Measurements from ENCODE around the gene HBS1L.

The HBS1L gene

DNA sequence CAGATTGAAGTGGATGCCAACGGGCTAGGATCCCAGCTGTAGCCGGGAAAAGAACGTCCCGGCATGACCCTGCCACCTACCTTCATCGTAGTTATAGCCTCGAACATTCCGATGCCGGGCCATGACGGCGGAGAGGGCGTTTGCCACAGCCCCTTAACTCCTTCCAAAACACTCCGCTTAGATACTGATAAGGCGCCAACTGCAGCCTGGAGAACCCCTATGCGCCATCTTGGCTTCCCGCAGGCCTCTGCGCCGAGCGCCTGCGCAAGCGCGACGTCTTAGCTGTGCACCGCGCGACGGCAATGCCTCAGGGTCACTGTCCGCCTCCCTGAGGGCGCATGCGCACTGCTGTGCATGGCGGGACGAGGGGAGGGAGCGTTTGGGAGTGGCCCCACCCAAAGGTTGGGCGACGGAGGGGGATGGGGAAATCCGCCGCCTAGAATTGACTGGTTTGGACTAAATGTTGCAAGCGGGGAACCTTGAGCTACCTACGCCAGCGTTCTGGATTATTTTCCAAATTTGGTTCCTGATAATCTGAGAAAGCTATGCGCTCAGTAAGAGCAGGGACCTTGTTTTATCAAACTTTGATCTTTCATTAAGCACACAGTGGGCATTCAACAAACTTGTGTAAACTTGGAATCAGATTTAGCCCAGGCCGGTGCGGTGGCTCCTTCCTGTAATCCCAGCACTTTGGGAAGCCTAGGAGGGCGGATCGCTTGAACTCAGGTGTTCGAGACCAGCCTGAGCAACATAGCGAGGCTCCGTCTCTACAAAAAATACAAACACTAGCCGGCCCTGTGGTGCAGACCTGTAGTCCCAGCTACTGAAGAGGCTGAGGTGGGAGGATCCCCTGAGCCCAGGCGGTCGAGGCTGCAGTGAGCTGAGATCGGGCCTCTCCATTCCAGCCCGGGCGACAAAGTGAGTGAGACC is at the start of gene HBS1L:
TSS of gene HBS1L (minus strand) at position 254 of the 930 bp plus-strand sequence. CDS start at position 123, 131 bp downstream.
- DNase-seq (ENCODE audit: low spot score), result peak; percentile 97

DNA sequence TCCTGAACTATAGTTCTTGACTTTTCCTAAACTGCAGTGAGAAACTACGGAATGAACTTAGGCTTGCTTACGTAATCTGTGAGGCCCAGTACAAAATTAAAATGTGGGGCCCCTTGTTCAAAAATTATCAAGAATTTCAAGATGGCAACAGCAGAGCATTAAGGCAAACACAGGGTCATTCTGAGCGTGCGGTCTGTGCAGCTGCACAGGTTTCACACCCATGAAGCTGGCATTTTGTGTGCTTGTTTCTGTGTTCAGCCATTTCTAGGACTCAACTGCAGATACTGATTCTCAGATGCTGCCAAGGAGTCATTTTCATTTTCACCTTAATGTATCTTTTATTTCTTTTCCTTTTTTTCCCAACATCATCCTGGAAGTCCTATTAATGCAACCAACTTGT is 49.6 kb upstream of the HBS1L start:
- DNase-seq (ENCODE audit: low spot score), result no peak

- no peak for DNase-seq (ENCODE audit: low spot score)
These were observed 47.6 kb upstream of the HBS1L start for GRCh38 chr6:135102191-135102590.

DNA sequence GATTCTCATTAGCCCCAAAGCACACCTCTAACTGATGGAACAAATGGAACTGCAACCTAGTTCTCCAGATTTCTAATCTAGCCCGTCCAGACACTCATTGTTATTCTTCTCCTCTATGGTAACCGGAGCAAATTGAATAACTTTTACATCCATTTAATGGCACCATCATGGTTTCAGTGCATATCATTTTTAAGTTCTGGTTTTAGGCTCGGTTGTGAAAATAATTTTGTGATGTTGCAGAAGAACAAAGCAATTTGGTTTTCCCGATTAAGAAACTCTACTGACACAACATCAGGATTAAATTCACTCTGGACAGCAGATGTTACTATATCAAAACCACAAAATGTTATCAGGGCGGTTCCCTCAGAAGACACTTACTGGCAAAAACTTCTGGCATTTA is 42.5 kb upstream of the HBS1L start:
- DNase-seq (ENCODE audit: low spot score), result no peak

- DNase-seq (ENCODE audit: low spot score), result no peak
These were observed 41.9 kb upstream of the HBS1L start for GRCh38 chr6:135096403-135097130.

- no peak for DNase-seq (ENCODE audit: low spot score)
These were observed 41.1 kb upstream of the HBS1L start for GRCh38 chr6:135095716-135096115.

DNA sequence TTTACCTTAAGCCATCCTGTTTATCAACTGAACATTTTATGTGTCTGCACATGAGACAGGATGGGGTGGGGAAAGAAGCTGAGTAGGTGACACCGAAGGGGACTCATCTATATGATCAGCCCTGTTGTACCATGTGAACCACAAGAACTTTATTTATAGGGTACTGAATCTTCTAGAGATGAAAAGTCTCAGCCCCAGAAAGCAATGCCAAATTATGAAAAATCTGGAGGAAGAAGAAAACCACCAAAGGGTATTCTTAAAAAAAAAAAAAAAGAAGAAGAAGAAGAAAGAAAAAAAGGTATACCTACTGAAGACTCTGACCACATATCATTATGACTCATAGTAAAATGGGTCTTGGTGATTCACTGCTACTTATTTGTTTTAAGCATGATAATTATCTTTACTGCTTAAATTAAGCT is 39.8 kb upstream of the HBS1L start:
- DNase-seq (ENCODE audit: low spot score), result no peak

GRCh38 chr6:135093578-135093977 is 39.0 kb upstream of the HBS1L start:
- DNase-seq (ENCODE audit: low spot score), result no peak

- no peak for DNase-seq (ENCODE audit: low spot score)
These were observed 38.1 kb upstream of the HBS1L start for GRCh38 chr6:135092724-135093123.

GRCh38 chr6:135090819-135091218 is 36.2 kb upstream of the HBS1L start:
- no peak for DNase-seq (ENCODE audit: low spot score)

- DNase-seq (ENCODE audit: low spot score), result no peak
These were observed 35.3 kb upstream of the HBS1L start for GRCh38 chr6:135089901-135090300.

DNA sequence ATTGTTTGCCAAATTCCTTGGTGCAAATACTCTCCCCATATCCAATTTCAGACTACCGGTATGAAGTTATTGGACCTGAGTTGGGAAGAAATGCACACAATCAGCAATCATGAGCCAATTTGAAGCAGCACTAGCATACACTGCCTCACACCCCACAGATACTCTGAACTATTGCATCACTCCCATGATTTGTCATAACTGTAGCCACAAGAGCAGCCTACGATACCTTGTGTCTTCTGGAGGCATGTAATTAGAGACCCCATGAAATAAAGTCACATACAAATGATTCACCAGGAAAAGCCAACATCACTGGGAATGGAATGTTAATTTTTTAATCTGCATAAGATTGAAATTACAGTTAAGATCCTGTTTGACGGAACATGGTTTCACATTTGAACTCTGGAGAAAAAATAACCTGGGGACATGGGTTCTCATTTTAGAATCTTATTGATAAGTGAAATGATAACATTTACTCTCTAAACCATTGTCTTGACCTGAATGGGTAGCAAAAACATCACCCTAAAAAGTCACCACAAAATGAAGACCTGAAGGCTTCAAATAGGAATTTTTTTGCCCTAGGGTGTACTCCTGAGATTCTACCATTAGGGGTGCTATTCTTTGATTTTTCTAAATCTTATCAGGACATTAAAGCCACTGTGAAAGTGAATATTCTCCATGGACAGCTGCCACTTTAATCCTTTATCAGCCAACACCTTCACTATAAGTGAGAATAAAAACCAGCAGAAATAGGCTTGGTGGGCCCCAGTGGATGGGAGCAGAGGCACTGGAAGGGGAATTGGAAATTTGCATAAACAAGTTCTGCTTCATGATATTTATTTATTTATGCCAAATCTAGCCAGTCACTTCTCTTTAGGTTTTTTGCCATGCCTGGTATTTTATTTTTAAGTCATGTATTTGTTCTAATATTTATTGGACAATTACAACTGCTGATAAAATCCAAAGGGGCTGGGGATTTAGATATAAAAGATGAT is 34.5 kb upstream of the HBS1L start:
- DNase-seq (ENCODE audit: low spot score), result no peak

GRCh38 chr6:135088281-135088680 is 33.7 kb upstream of the HBS1L start:
- no peak for DNase-seq (ENCODE audit: low spot score)

GRCh38 chr6:135087803-135088202 is 33.2 kb upstream of the HBS1L start:
- no peak for DNase-seq (ENCODE audit: low spot score)

DNA sequence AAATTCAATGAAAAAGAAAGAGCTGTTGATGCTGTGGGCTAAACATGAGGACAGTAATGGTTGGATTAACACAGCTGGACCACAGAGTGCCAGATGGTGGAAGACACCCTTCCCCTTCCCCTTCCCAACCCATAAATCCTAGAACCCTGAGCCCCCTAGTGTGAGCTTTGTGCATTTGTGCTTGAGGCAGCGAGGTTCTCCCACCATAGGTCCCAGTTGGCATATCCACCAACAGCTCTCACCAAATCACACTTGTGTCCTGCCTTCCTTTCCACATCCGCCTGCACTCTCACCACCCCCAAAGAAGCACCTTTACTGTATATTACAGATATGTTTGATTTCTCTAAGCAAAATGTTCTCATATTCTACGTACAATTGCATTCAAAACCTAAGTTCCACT is 32.8 kb upstream of the HBS1L start:
- no peak for DNase-seq (ENCODE audit: low spot score)

- DNase-seq (ENCODE audit: low spot score), result no peak
These were observed 31.8 kb upstream of the HBS1L start for GRCh38 chr6:135086414-135086764.

- DNase-seq (ENCODE audit: low spot score), result no peak
These were observed 31.2 kb upstream of the HBS1L start for GRCh38 chr6:135085700-135086413.

GRCh38 chr6:135084916-135085269 is 30.3 kb upstream of the HBS1L start:
- no peak for DNase-seq (ENCODE audit: low spot score)

DNA sequence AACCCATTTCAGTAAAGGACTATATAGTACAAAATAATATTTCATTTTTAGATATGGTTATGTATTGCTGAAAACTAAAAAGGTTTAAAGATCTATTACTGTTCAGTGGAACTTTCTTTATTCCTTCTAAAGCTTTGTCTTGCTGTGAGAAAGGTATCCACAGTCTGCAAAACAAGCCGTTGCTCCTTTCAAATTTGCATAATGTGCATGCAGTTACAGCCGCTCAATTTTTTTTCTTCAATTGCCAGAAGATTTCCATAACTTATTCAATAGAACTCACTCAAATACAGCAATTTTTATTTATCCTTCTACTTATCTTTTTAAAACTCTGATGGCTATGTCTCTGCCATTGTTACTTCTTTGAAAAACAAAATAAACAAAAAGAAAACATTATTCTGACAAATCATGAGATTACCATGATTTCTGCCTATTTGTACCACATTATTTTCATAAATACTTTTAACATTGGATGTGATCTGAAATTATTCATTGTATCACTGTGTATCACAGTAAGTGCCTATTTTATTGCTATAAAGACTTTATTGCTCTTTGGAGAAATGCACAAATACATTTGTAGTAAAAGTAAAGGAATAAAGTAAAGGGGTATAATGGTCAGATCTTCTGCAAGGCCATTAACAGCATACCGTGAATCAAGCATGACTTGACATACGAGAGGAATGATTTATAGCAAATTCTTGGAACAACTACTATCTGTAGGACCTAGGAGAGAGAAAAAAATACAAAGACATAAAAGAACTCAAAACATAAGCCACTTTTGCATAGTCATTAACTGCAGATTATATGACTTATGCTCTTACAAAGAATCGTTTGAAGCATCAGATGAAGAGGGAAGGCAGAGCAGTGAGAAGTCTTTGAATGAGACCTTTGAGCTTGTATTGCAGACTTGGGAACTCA is 29.6 kb upstream of the HBS1L start:
- no peak for DNase-seq (ENCODE audit: low spot score)

DNA sequence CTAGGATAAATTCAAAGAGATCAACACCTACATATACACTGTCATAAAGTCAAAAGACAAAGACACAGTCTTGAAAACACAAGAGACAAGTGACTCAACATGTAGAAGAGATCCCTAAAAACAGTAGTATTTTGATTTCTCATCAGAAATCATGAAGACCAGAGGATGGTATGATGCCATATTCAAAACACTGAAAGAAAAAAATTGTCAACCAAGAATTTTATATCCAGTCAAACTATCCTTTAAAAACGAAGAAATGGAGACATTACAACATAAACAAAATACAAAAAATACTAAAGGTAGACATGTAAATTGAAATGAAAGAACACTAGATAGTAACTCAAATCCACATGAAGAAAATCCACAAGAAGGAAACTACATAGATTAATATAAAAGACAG is 27.3 kb upstream of the HBS1L start:
- DNase-seq (ENCODE audit: low spot score), result no peak
